Body of pancreas (tissue), 4 donors: Measurements from ENCODE around the gene TMEM121. TPM values are rescaled to one million over a fixed set of nuclear protein-coding genes. Genes with fewer than 3 reads are reported as not detected.

Experiments
- ATAC-seq: fragments of 150-250 bp; one replicate; pipeline ENCODE4 v1.9.1; 2016
- DNase-seq, 4 donors: peaks; one replicate each; pipeline ENCODE4 v3.0.0-alpha.2; 2019
- H3K27ac ChIP-seq, 4 donors: fragments of 200-600 bp; sonication (generic); 1 replicate in 3 of 4; 2 replicates in 1 of 4; pipeline versions ENCODE4 v1.5.1 to v1.6.1; 2016 to 2019; ENCODE audit warnings: mild to moderate bottlenecking in 1 of 4, mixed read lengths in 1 of 4, moderate library complexity in 1 of 4
- H3K27me3 ChIP-seq, 2 donors: fragments of 200-600 bp; sonication (generic); one replicate each; pipeline ENCODE4 v1.6.0; 2016; ENCODE audit warnings: mild to moderate bottlenecking in 1 of 2
- H3K36me3 ChIP-seq, 2 donors: fragments of 200-600 bp; sonication (generic); replicated peaks in 1 of 2; 2 replicates each; pipeline ENCODE4 v1.5.1; 2016; ENCODE audit warnings: low read depth in 2 of 2; ENCODE audit not compliant: insufficient read depth in 1 of 2
- H3K4me1 ChIP-seq: fragments of 200-600 bp; sonication (generic); one replicate; pipeline ENCODE4 v1.6.0; 2016
- H3K4me3 ChIP-seq, 2 donors: fragments of 200-600 bp; sonication (generic); 1 replicate in 1 of 2; 2 replicates in 1 of 2; pipeline ENCODE4 v1.5.1; 2016 to 2019
- H3K9me3 ChIP-seq, 3 donors: fragments of 200-600 bp; sonication (generic); 1 replicate in 2 of 3; 2 replicates in 1 of 3; pipeline ENCODE4 v1.5.1; 2016
- CTCF ChIP-seq, 7 experiments: fragments of 450-650 bp in 4 of 7; fragments of 200-600 bp in 3 of 7; sonication (generic) in 3 of 7; IDR thresholded peaks; one replicate each; pipeline ENCODE4 v1.5.1; 2016 to 2019; ENCODE audit warnings: antibody characterized with exemption in 7 of 7
- POLR2A ChIP-seq, 3 donors: fragments of 450-650 bp; IDR thresholded peaks; one replicate each; pipeline ENCODE4 v1.6.1; 2016; ENCODE audit warnings: antibody characterized with exemption in 3 of 3, mild to moderate bottlenecking in 2 of 3
- WGBS, 2 donors: methylation state at CpG; one replicate each; pipeline ENCODE4 v1.1.5; 2017; 5-methylcytosine and 5-hydroxymethylcytosine counted together
- intact Hi-C: fragments of 100-400 bp; cut with DNase I; formaldehyde crosslinking; loops from one replicate; pipeline ENCODE4 v1.15.1; 2023
- total RNA-seq, 2 donors: library from RNA; depleted of rRNA; stranded (reverse); fragments of >200 nt; gene quantifications; one replicate each; pipeline ENCODE4 v1.1.0, GENCODE V29; 2016

Gene TMEM121
- total RNA-seq, 2 donors from 2014 or later, result 4.2 to 13.8 TPM

GRCh38 chr14:105526776-105527380, 495 bp downstream of the TMEM121 start:
- 0 to 1% methylated on average over 5 to 45 of the region's 48 CpGs for WGBS, 2 donors
- H3K4me3 ChIP-seq, result peak overlapping the region; percentile 24 to 27
- H3K4me1 ChIP-seq, result peaks cover 27% of the 10 kb centered on the region
- ATAC-seq, result peak; percentile 5
- no peaks in the 10 kb centered on the region for H3K27me3 ChIP-seq
- no peaks in the 10 kb centered on the region for H3K36me3 ChIP-seq
- intact Hi-C loops, result no loop called here
- H3K27ac ChIP-seq, result peak overlapping the region in 1 of 4 donors; percentile 23
- DNase-seq, result peak in 2 of 4 donors; percentile 39 to 46
- H3K9me3 ChIP-seq, result no peaks in the 10 kb centered on the region
- TF ChIP-seq POLR2A (IDR thresholded peaks at IDR 0.05) (no peak), CTCF (IDR thresholded peaks at IDR 0.05) (no peak)

GRCh38 chr14:105527381-105527825, 1.0 kb downstream of the TMEM121 start:
- Histone ChIP-seq H3K27ac (peak overlapping the region in 1 of 4 donors; percentile 23), H3K4me3 (peak overlapping the region in 1 of 2 donors; percentile 24), H3K9me3 (no peaks in the 10 kb centered on the region), H3K4me1 (peaks cover 27% of the 10 kb centered on the region), H3K27me3 (no peaks in the 10 kb centered on the region), H3K36me3 (no peaks in the 10 kb centered on the region)
- intact Hi-C loops, result no loop called here
- no peak for ATAC-seq
- no peak for TF ChIP-seq POLR2A (IDR thresholded peaks at IDR 0.05)
- no peak for DNase-seq
- WGBS, 2 donors, result 37 to 59% methylated on average over 9 to 14 of the region's 23 CpGs

- Histone ChIP-seq H3K4me3 (peak overlapping the region in 1 of 2 donors; percentile 37), H3K27me3 (no peaks in the 10 kb centered on the region), H3K4me1 (peaks cover 27% of the 10 kb centered on the region), H3K9me3 (no peaks in the 10 kb centered on the region), H3K36me3 (no peaks in the 10 kb centered on the region), H3K27ac (peak overlapping the region in 3 of 4 donors; percentile 25 to 67 (median 65))
- ATAC-seq, result peak; percentile 79
- peak; percentile 80 to 96 (median 89) for TF ChIP-seq CTCF (IDR thresholded peaks at IDR 0.05)
- peak in 2 of 3 donors; percentile 52 to 63 for TF ChIP-seq POLR2A (IDR thresholded peaks at IDR 0.05)
- WGBS, 2 donors, result 3 to 13% methylated on average over 11 to 54 of the region's 67 CpGs
- intact Hi-C loops, result no loop called here
- peak; percentile 79 to 86 (median 82) for DNase-seq
Measured at GRCh38 chr14:105527826-105528585, 1.6 kb downstream of the TMEM121 start.

- intact Hi-C loops, result no loop called here
- ATAC-seq, result peak; percentile 2
- no peak overlapping the region for H3K4me3 ChIP-seq
Measured at GRCh38 chr14:105528586-105529318, 2.4 kb downstream of the TMEM121 start.

More at GRCh38 chr14:105528586-105529318, 2.4 kb downstream of the TMEM121 start:
- Histone ChIP-seq H3K9me3 (no peaks in the 10 kb centered on the region), H3K27ac (no peak overlapping the region), H3K36me3 (no peaks in the 10 kb centered on the region), H3K4me1 (peaks cover 27% of the 10 kb centered on the region), H3K27me3 (no peaks in the 10 kb centered on the region)
- no peak for DNase-seq
- WGBS, 2 donors, result 40% methylated on average over 51 of the region's 89 CpGs; no CpG with 5 or more reads in 1 of the 2 donors
- TF ChIP-seq POLR2A (IDR thresholded peaks at IDR 0.05) (no peak), CTCF (IDR thresholded peaks at IDR 0.05) (no peak)
